ENCODE data around the gene PCDHGA4.
"Not testable (repeated sequence)": the region's sequence is repeated elsewhere in the genome, so short reads cannot be mapped to it uniquely, and the experiment has no call there.

PCDHGA4 gene

DNA sequence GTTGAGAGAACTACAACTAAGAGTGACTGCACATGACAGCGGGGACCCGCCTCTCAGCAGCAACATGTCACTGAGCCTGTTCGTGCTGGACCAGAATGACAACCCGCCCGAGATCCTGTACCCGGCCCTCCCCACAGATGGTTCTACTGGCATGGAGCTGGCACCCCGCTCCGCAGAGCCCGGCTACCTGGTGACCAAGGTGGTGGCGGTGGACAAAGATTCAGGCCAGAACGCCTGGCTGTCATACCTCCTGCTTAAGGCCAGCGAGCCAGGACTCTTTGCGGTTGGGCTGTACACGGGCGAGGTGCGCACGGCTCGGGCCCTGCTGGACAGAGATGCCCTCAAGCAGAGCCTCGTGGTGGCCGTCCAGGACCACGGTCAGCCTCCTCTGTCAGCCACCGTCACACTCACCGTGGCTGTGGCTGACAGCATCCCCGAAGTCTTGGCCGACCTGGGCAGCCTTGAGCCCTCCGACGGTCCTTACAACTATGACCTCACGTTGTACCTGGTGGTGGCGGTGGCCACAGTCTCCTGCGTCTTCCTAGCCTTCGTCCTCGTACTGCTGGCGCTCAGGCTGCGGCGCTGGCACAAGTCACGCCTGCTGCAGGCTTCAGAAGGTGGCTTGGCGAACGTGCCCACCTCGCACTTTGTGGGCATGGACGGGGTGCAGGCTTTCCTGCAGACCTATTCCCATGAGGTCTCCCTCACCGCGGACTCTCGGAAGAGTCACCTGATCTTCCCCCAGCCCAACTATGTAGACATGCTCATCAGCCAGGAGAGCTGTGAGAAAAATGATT is 29.8 kb downstream of the PCDHGA4 start:
- no peaks in the 10 kb centered on the region for H3K27me3 ChIP-seq (ENCODE audit: insufficient read depth, low read length, poor library complexity)
- no peak overlapping the region for H3K4me3 ChIP-seq (ENCODE audit: low read depth in 1 of 2, low read length in 2 of 2)
- H3K79me2 ChIP-seq (ENCODE audit: insufficient read depth, low read length), result no peaks in the 10 kb centered on the region
- no peaks in the 10 kb centered on the region for H3K4me1 ChIP-seq (ENCODE audit: insufficient read depth, low read length)
- H3K36me3 ChIP-seq (ENCODE audit: insufficient read depth, low read length), result no peaks in the 10 kb centered on the region
- no peak for DNase-seq
- no peak overlapping the region for H3K9ac ChIP-seq (ENCODE audit: low read depth, low read length)
- no peak overlapping the region for H3K27ac ChIP-seq (ENCODE audit: low read length)
- no peak overlapping the region for H2AFZ ChIP-seq (ENCODE audit: low read depth, low read length)
- ATAC-seq (ENCODE audit: insufficient read depth, low read depth), result no peak
- no peak overlapping the region for H3K4me2 ChIP-seq (ENCODE audit: insufficient read depth, low read length)
- TF ChIP-seq EZH2 (IDR thresholded peaks at IDR 0.05; ENCODE audit: borderline replicate concordance, low read depth, low read length, severe bottlenecking) (no peak), CTCF (IDR thresholded peaks at IDR 0.05; ENCODE audit: borderline replicate concordance, extremely low read depth, low read length, poor library complexity, severe bottlenecking) (no peak)
- H3K9me3 ChIP-seq (ENCODE audit: insufficient read depth, low read length, severe bottlenecking), result no peaks in the 10 kb centered on the region
- no peaks in the 10 kb centered on the region for H4K20me1 ChIP-seq (ENCODE audit: insufficient read depth, low read length)

GRCh38 chr5:141387557-141388311 is 32.9 kb downstream of the PCDHGA4 start, which contains the start of gene PCDHGB4:
Gene PCDHGB4, plus strand, starts transcription at chr5:141387698. Its CDS starts 187 bp downstream, at chr5:141387885.
- H3K27me3 ChIP-seq (ENCODE audit: insufficient read depth, low read length, poor library complexity); H3K27ac ChIP-seq (ENCODE audit: low read length); H3K4me1 ChIP-seq (ENCODE audit: insufficient read depth, low read length); H3K4me2 ChIP-seq (ENCODE audit: insufficient read depth, low read length); H3K36me3 ChIP-seq (ENCODE audit: insufficient read depth, low read length); H3K9me3 ChIP-seq (ENCODE audit: insufficient read depth, low read length, severe bottlenecking); ATAC-seq (ENCODE audit: insufficient read depth, low read depth); DNase-seq; H3K4me3 ChIP-seq (ENCODE audit: low read depth in 1 of 2, low read length in 2 of 2); H3K79me2 ChIP-seq (ENCODE audit: insufficient read depth, low read length); H3K9ac ChIP-seq (ENCODE audit: low read depth, low read length); H2AFZ ChIP-seq (ENCODE audit: low read depth, low read length); H4K20me1 ChIP-seq (ENCODE audit: insufficient read depth, low read length): not testable (repeated sequence)

- Histone ChIP-seq H3K4me2 (ENCODE audit: insufficient read depth, low read length) (no peak overlapping the region), H3K4me3 (ENCODE audit: low read depth in 1 of 2, low read length in 2 of 2) (no peak overlapping the region)
These were observed 33.8 kb downstream of the PCDHGA4 start for GRCh38 chr5:141388661-141389060.

More at GRCh38 chr5:141388661-141389060, 33.8 kb downstream of the PCDHGA4 start:
- no peak overlapping the region for H3K27ac ChIP-seq (ENCODE audit: low read length)
- H2AFZ ChIP-seq (ENCODE audit: low read depth, low read length), result no peak overlapping the region
- TF ChIP-seq CTCF (IDR thresholded peaks at IDR 0.05; ENCODE audit: borderline replicate concordance, extremely low read depth, low read length, poor library complexity, severe bottlenecking) (no peak), EZH2 (IDR thresholded peaks at IDR 0.05; ENCODE audit: borderline replicate concordance, low read depth, low read length, severe bottlenecking) (no peak)
- no peaks in the 10 kb centered on the region for H3K27me3 ChIP-seq (ENCODE audit: insufficient read depth, low read length, poor library complexity)
- no peaks in the 10 kb centered on the region for H3K79me2 ChIP-seq (ENCODE audit: insufficient read depth, low read length)
- ATAC-seq (ENCODE audit: insufficient read depth, low read depth) (no peak), DNase-seq (no peak)
- no peaks in the 10 kb centered on the region for H3K9me3 ChIP-seq (ENCODE audit: insufficient read depth, low read length, severe bottlenecking)
- no peak overlapping the region for H3K9ac ChIP-seq (ENCODE audit: low read depth, low read length)
- no peaks in the 10 kb centered on the region for H3K36me3 ChIP-seq (ENCODE audit: insufficient read depth, low read length)
- no peaks in the 10 kb centered on the region for H4K20me1 ChIP-seq (ENCODE audit: insufficient read depth, low read length)
- H3K4me1 ChIP-seq (ENCODE audit: insufficient read depth, low read length), result no peaks in the 10 kb centered on the region

Measured in DND-41 (cell line).